HG02852 (cell line): ENCODE results near the gene RUNX3.

Experiments
- ATAC-seq: cut with Tn5 transposase; IDR thresholded peaks from one replicate; pipeline ENCODE4 v1.9.1; 2021; ENCODE audit warnings: mild to moderate bottlenecking, moderate library complexity; ENCODE audit not compliant: unreplicated experiment

RUNX3 gene

GRCh38 chr1:24866211-24867083 is 63.6 kb downstream of the RUNX3 start:
- no peak for ATAC-seq

GRCh38 chr1:24865587-24865986 is 64.5 kb downstream of the RUNX3 start:
- no peak for ATAC-seq

- ATAC-seq = no peak
Observed at GRCh38 chr1:24865168-24865567, 64.9 kb downstream of the RUNX3 start.

GRCh38 chr1:24864370-24864777 is 65.7 kb downstream of the RUNX3 start:
- no peak for ATAC-seq

GRCh38 chr1:24862775-24863483 is 67.1 kb downstream of the RUNX3 start:
- no peak for ATAC-seq

GRCh38 chr1:24861821-24862727 is 68.0 kb downstream of the RUNX3 start:
- ATAC-seq = no peak

GRCh38 chr1:24860841-24861240 is 69.2 kb downstream of the RUNX3 start:
- no peak for ATAC-seq

- no peak for ATAC-seq
Observed at GRCh38 chr1:24859063-24860010, 70.7 kb downstream of the RUNX3 start.

- ATAC-seq = no peak
Observed at GRCh38 chr1:24858277-24858676, 71.8 kb downstream of the RUNX3 start.

- no peak for ATAC-seq
Observed at GRCh38 chr1:24857507-24858133, 72.5 kb downstream of the RUNX3 start.

GRCh38 chr1:24856787-24857506 is 73.1 kb downstream of the RUNX3 start:
- no peak for ATAC-seq

- no peak for ATAC-seq
Observed at GRCh38 chr1:24855474-24855873, 74.6 kb downstream of the RUNX3 start.

- ATAC-seq = no peak
Observed at GRCh38 chr1:24853649-24854048, 76.4 kb downstream of the RUNX3 start.

GRCh38 chr1:24850328-24850920 is 79.7 kb downstream of the RUNX3 start:
- ATAC-seq = no peak

GRCh38 chr1:24849672-24850295 is 80.3 kb downstream of the RUNX3 start:
- ATAC-seq = no peak
